Vagina (tissue), 2 donors: ENCODE measurements around the gene CCT5.

ENCODE experiments used
- POLR2A ChIP-seq, 2 donors: fragments of 450-650 bp; IDR thresholded peaks; one replicate each; pipeline ENCODE4 v1.6.1; 2017; ENCODE audit warnings: antibody characterized with exemption in 2 of 2, mild to moderate bottlenecking in 2 of 2, moderate library complexity in 2 of 2
- TF ChIP-seq, protein P1 (sequence below), 3 experiments: fragments of 450-650 bp in 2 of 3; fragments of 200-600 bp in 1 of 3; sonication (generic) in 1 of 3; IDR thresholded peaks; one replicate each; pipeline ENCODE4 v1.5.1; 2017 to 2019; ENCODE audit warnings: antibody characterized with exemption in 3 of 3, mild to moderate bottlenecking in 2 of 3, moderate library complexity in 2 of 3

- TF ChIP-seq, protein P1, sequence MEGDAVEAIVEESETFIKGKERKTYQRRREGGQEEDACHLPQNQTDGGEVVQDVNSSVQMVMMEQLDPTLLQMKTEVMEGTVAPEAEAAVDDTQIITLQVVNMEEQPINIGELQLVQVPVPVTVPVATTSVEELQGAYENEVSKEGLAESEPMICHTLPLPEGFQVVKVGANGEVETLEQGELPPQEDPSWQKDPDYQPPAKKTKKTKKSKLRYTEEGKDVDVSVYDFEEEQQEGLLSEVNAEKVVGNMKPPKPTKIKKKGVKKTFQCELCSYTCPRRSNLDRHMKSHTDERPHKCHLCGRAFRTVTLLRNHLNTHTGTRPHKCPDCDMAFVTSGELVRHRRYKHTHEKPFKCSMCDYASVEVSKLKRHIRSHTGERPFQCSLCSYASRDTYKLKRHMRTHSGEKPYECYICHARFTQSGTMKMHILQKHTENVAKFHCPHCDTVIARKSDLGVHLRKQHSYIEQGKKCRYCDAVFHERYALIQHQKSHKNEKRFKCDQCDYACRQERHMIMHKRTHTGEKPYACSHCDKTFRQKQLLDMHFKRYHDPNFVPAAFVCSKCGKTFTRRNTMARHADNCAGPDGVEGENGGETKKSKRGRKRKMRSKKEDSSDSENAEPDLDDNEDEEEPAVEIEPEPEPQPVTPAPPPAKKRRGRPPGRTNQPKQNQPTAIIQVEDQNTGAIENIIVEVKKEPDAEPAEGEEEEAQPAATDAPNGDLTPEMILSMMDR (IDR thresholded peaks at IDR 0.05): no peak
- no peak for TF ChIP-seq POLR2A (IDR thresholded peaks at IDR 0.05)
Measured at GRCh38 chr5:10248378-10249260, 1.5 kb upstream of the CCT5 start.
